GM23338 (cell line): ENCODE results near the gene PIAS4. TPM values are rescaled to one million over a fixed set of nuclear protein-coding genes. Genes with fewer than 3 reads are reported as not detected.
A peak's percentile ranks its signal among the peaks of the same experiment; 100 is the strongest.

Experiments
- ATAC-seq: fragments of 200-7000 bp; cut with Tn5 transposase; 3 replicates; pipeline ENCODE4 v1.9.1; 2020
- DNase-seq: peaks from one replicate; pipeline ENCODE4 v3.0.0-alpha.2; 2015; ENCODE audit warnings: low spot score
- H2AFZ ChIP-seq: fragments of 200-600 bp; sonication (generic); 2 replicates; pipeline ENCODE4 v1.8.0; 2016; ENCODE audit warnings: antibody characterized with exemption, mild to moderate bottlenecking, moderate library complexity
- H3F3A ChIP-seq: fragments of 200-600 bp; sonication (generic); replicated peaks from 2 replicates; pipeline ENCODE4 v1.8.0; 2017; ENCODE audit warnings: antibody characterized with exemption, mixed run types, low read depth
- H3K27ac ChIP-seq: fragments of 200-600 bp; sonication (generic); 2 replicates; pipeline ENCODE4 v1.6.1; 2016; ENCODE audit warnings: low read depth
- H3K27me3 ChIP-seq: fragments of 200-600 bp; sonication (generic); 2 replicates; pipeline ENCODE4 v1.8.0; 2016; ENCODE audit warnings: mild to moderate bottlenecking, mixed run types, moderate library complexity; ENCODE audit not compliant: insufficient read depth
- H3K36me3 ChIP-seq: fragments of 200-600 bp; sonication (generic); 2 replicates; pipeline ENCODE4 v1.8.0; 2016; ENCODE audit warnings: mild to moderate bottlenecking; ENCODE audit not compliant: insufficient read depth
- H3K4me1 ChIP-seq: fragments of 200-600 bp; sonication (generic); 2 replicates; pipeline ENCODE4 v1.8.0; 2016; ENCODE audit warnings: mild to moderate bottlenecking, moderate library complexity; ENCODE audit not compliant: insufficient read depth
- H3K4me2 ChIP-seq: fragments of 200-600 bp; sonication (generic); 2 replicates; pipeline ENCODE4 v1.7.1; 2017; ENCODE audit warnings: mixed run types
- H3K4me3 ChIP-seq: fragments of 200-600 bp; sonication (generic); 2 replicates; pipeline ENCODE4 v1.6.1; 2016; ENCODE audit warnings: mixed run types
- H3K79me2 ChIP-seq: fragments of 200-600 bp; sonication (generic); replicated peaks from 2 replicates; pipeline ENCODE4 v1.8.0; 2017; ENCODE audit warnings: mild to moderate bottlenecking; ENCODE audit not compliant: insufficient read depth
- H3K9me2 ChIP-seq: fragments of 200-600 bp; sonication (generic); 2 replicates; pipeline ENCODE4 v1.8.0; 2017; ENCODE audit not compliant: insufficient read depth
- H4K20me1 ChIP-seq: fragments of 200-600 bp; sonication (generic); replicated peaks from 2 replicates; pipeline ENCODE4 v1.8.0; 2017; ENCODE audit warnings: mild to moderate bottlenecking; ENCODE audit not compliant: insufficient read depth
- H3K27ac Mint-ChIP-seq: 2 replicates; pipeline ENCODE4 v1.8.0; 2020; ENCODE audit warnings: inconsistent platforms, mild to moderate bottlenecking, moderate library complexity, mixed read lengths
- H3K27me3 Mint-ChIP-seq: 3 replicates; pipeline ENCODE4 v1.8.0; 2022; ENCODE audit warnings: low read depth, mild to moderate bottlenecking, moderate library complexity, mixed read lengths, inconsistent platforms; ENCODE audit not compliant: insufficient read depth, poor library complexity
- H3K36me3 Mint-ChIP-seq: 3 replicates; pipeline ENCODE4 v1.8.0; 2021; ENCODE audit warnings: low read depth, mild to moderate bottlenecking, inconsistent platforms, moderate library complexity, mixed read lengths
- H3K4me1 Mint-ChIP-seq: 3 replicates; pipeline ENCODE4 v1.8.0; 2020; ENCODE audit warnings: mild to moderate bottlenecking, inconsistent platforms, mixed read lengths
- H3K4me3 Mint-ChIP-seq: 3 replicates; pipeline ENCODE4 v1.8.0; 2021; ENCODE audit warnings: moderate library complexity, mild to moderate bottlenecking, inconsistent platforms, mixed read lengths
- H3K9me3 Mint-ChIP-seq: 3 replicates; pipeline ENCODE4 v1.8.0; 2020; ENCODE audit warnings: moderate library complexity, mild to moderate bottlenecking, inconsistent platforms, mixed read lengths
- CREB1 ChIP-seq: fragments of 250-450 bp; sonication (Bioruptor Pico); IDR thresholded peaks from 2 replicates; pipeline ENCODE4 v1.5.0; 2020; ENCODE audit warnings: low read depth, mild to moderate bottlenecking, moderate library complexity
- CTCF ChIP-seq, 2 experiments: fragments of 200-600 bp in 1 of 2; sonication (generic) in 1 of 2; conservative IDR thresholded peaks; 2 replicates each; pipeline versions ENCODE4 v1.5.1 to v1.6.1; 2016 to 2017; ENCODE audit warnings: antibody characterized with exemption in 2 of 2, low read depth in 2 of 2, mild to moderate bottlenecking in 2 of 2, moderate library complexity in 1 of 2
- ETS1 ChIP-seq: IDR thresholded peaks from 2 replicates; pipeline ENCODE4 v1.6.1; 2016; ENCODE audit warnings: antibody characterized with exemption
- EZH2 ChIP-seq: fragments of 200-600 bp; sonication (generic); IDR thresholded peaks from one replicate; pipeline ENCODE4 v1.8.0; 2017; ENCODE audit warnings: antibody characterized with exemption, mild to moderate bottlenecking, low read depth; ENCODE audit not compliant: unreplicated experiment
- POLR2AphosphoS5 ChIP-seq: IDR thresholded peaks from 2 replicates; pipeline ENCODE4 v1.6.1; 2016; ENCODE audit warnings: antibody characterized with exemption, low read depth
- REST ChIP-seq: IDR thresholded peaks from one replicate; pipeline ENCODE4 v1.6.1; 2018; ENCODE audit warnings: antibody characterized with exemption; ENCODE audit not compliant: unreplicated experiment
- ZNF114 ChIP-seq: fragments of 250-450 bp; sonication (Bioruptor Pico); IDR thresholded peaks from 2 replicates; pipeline ENCODE4 v1.5.0; 2020; ENCODE audit warnings: mild to moderate bottlenecking, moderate library complexity
- ZNF331 ChIP-seq: fragments of 250-450 bp; sonication (Bioruptor Pico); IDR thresholded peaks from 2 replicates; pipeline ENCODE4 v1.5.0; 2020; ENCODE audit warnings: low read depth, mild to moderate bottlenecking, moderate library complexity
- polyA plus RNA-seq: library from polyadenylated mRNA; unstranded; fragments of >200 nt; fragmentation: Nextera tagmentation; extraction: Ambion mirVana; gene quantifications from 2 replicates; pipeline ENCODE4 v1.2.1, GENCODE V29; 2016
- total RNA-seq: library from RNA; depleted of rRNA; stranded (reverse); fragments of >200 nt; shearing (Covaris generic); gene quantifications from 2 replicates; pipeline ENCODE4 v1.2.3, GENCODE V29; 2014

The PIAS4 gene
- total and polyA plus RNA-seq, 2 experiments from 2014 or later = 17.0 to 48.4 TPM

GRCh38 chr19:4066176-4066606 is 58.7 kb downstream of the PIAS4 start:
- TF ChIP-seq ETS1 (no peak), POLR2AphosphoS5 (peak; percentile 40; the same call in 1 of the 2 replicates), CTCF (conservative IDR thresholded peaks at IDR 0.05; ENCODE audit: low read depth in 2 of 2) (no peak), REST (no peak), ZNF331 (CRISPR knock-in tag) (no peak)
- Histone ChIP-seq H3K4me3 (peak overlapping the region; percentile 75), H3K79me2 (peaks cover 39% of the 10 kb centered on the region), H3K27ac (no peak overlapping the region), H3K36me3 (no peaks in the 10 kb centered on the region), H3K4me1 (peaks cover 16% of the 10 kb centered on the region), H3F3A (peaks cover 16% of the 10 kb centered on the region), H4K20me1 (peaks cover 25% of the 10 kb centered on the region), H3K27me3 (peaks cover 30% of the 10 kb centered on the region), H3K9me2 (no peaks in the 10 kb centered on the region), H3K4me2 (peak overlapping the region; percentile 88), H2AFZ (no peak overlapping the region)
- H3K9me3 Mint-ChIP-seq = no peaks in the 10 kb centered on the region; the same call in 2 of the 3 replicates
- H3K36me3 Mint-ChIP-seq = peaks cover 3% of the 10 kb centered on the region; the same call in 1 of the 3 replicates
- no peak for DNase-seq
- peaks cover 28% of the 10 kb centered on the region for H3K27me3 Mint-ChIP-seq
- peaks cover 10% of the 10 kb centered on the region for H3K4me1 Mint-ChIP-seq
- ATAC-seq = no peak
- no peak overlapping the region for H3K27ac Mint-ChIP-seq
- peak overlapping the region; percentile 59; the same call in 2 of the 3 replicates for H3K4me3 Mint-ChIP-seq

GRCh38 chr19:4066682-4067395 is 59.3 kb downstream of the PIAS4 start, which contains the start of gene ZBTB7A:
TSS of gene ZBTB7A (minus strand) at chr19:4066899. CDS start at chr19:4055232, 11,667 bp downstream.
- peaks cover 19% of the 10 kb centered on the region for H4K20me1 ChIP-seq
- 0 out of 2 replicates have a peak within 1 kb of the TSS, but pooled peaks have one; percentile 52 for H2AFZ ChIP-seq
- peak within 1 kb of the TSS; percentile 75 for H3K4me3 ChIP-seq
- peak within 1 kb of the TSS; percentile 67; the same call in 2 of the 3 replicates for H3K4me3 Mint-ChIP-seq
- H3K27me3 ChIP-seq = peaks cover 30% of the 10 kb centered on the region
- peaks cover 10% of the 10 kb centered on the region for H3K4me1 Mint-ChIP-seq
- H3K36me3 Mint-ChIP-seq = peaks cover 3% of the 10 kb centered on the region; the same call in 1 of the 3 replicates
- peaks cover 14% of the 10 kb centered on the region for H3F3A ChIP-seq
- H3K4me1 ChIP-seq = peaks cover 12% of the 10 kb centered on the region
- peaks cover 28% of the 10 kb centered on the region for H3K27me3 Mint-ChIP-seq
- no peaks in the 10 kb centered on the region for H3K36me3 ChIP-seq
- peak; percentile 11 for ATAC-seq
- peak within 1 kb of the TSS; percentile 88 for H3K4me2 ChIP-seq
- peaks cover 32% of the 10 kb centered on the region for H3K79me2 ChIP-seq
- TF ChIP-seq POLR2AphosphoS5 = no peak
- TF ChIP-seq CREB1 (CRISPR knock-in tag) = peak; percentile 43; the same call in 1 of the 2 replicates
- no peak for TF ChIP-seq CTCF (conservative IDR thresholded peaks at IDR 0.05; ENCODE audit: low read depth in 2 of 2)
- no peak for TF ChIP-seq ZNF114 (CRISPR knock-in tag)
- no peak for TF ChIP-seq EZH2
- no peak for TF ChIP-seq REST
- H3K9me2 ChIP-seq = no peaks in the 10 kb centered on the region
- peak; percentile 74 for DNase-seq
- no peaks in the 10 kb centered on the region; the same call in 2 of the 3 replicates for H3K9me3 Mint-ChIP-seq
- no peak within 1 kb of the TSS for H3K27ac Mint-ChIP-seq
- H3K27ac ChIP-seq = no peak within 1 kb of the TSS
